ENCODE data around the gene CHD6. TPM values are rescaled to one million over a fixed set of nuclear protein-coding genes. Genes with fewer than 3 reads are reported as not detected.

Gene CHD6
- polyA plus RNA-seq, 1 experiment: 16.4 TPM

GRCh38 chr20:41639630-41640029 lies 21.5 kb upstream of the CHD6 start:
- H3K36me3 ChIP-seq (ENCODE audit: control insufficient read depth, insufficient read depth, low read length): no peaks in the 10 kb centered on the region
- ChIA-PET POLR2A (no interaction called here), CTCF (no interaction called here)
- no peak overlapping the region for H3K4me3 ChIP-seq (ENCODE audit: low read depth, low read length)
- H3K27me3 ChIP-seq (ENCODE audit: control insufficient read depth, insufficient read depth, low read length): peaks cover 10% of the 10 kb centered on the region
- DNase-seq (ENCODE audit: low read depth): no peak
- TF ChIP-seq CTCF (IDR thresholded peaks at IDR 0.05; ENCODE audit: insufficient read depth, low read depth, low read length): no peak

- no peak for DNase-seq (ENCODE audit: low read depth)
- no peak overlapping the region for H3K4me3 ChIP-seq (ENCODE audit: low read depth, low read length)
- H3K36me3 ChIP-seq (ENCODE audit: control insufficient read depth, insufficient read depth, low read length): no peaks in the 10 kb centered on the region
- CTCF ChIA-PET: no interaction called here
- TF ChIP-seq CTCF (IDR thresholded peaks at IDR 0.05; ENCODE audit: insufficient read depth, low read depth, low read length): no peak
- POLR2A ChIA-PET: no interaction called here
- peaks cover 10% of the 10 kb centered on the region for H3K27me3 ChIP-seq (ENCODE audit: control insufficient read depth, insufficient read depth, low read length)
Measured at GRCh38 chr20:41638456-41638855, 20.3 kb upstream of the CHD6 start.

GRCh38 chr20:41635158-41635557 lies 17.0 kb upstream of the CHD6 start:
- Histone ChIP-seq H3K27me3 (ENCODE audit: control insufficient read depth, insufficient read depth, low read length) (peaks cover 9% of the 10 kb centered on the region), H3K4me3 (ENCODE audit: low read depth, low read length) (no peak overlapping the region), H3K36me3 (ENCODE audit: control insufficient read depth, insufficient read depth, low read length) (no peaks in the 10 kb centered on the region)
- no peak for DNase-seq (ENCODE audit: low read depth)
- no peak for TF ChIP-seq CTCF (IDR thresholded peaks at IDR 0.05; ENCODE audit: insufficient read depth, low read depth, low read length)
- ChIA-PET POLR2A (interaction anchor here (0.6 kb wide), 3 partner anchors 210 to 1822 kb away, joined by 3 to 9 read pairs (median 3); no protein-coding TSS in a partner anchor), CTCF (interaction anchor here (0.7 to 1.2 kb wide), 4 partner anchors 9 to 267 kb away, joined by 3 read pairs; no protein-coding TSS in a partner anchor)

- TF ChIP-seq CTCF (IDR thresholded peaks at IDR 0.05; ENCODE audit: insufficient read depth, low read depth, low read length): no peak
- POLR2A ChIA-PET: no interaction called here
- CTCF ChIA-PET: interaction anchor here (0.6 to 0.9 kb wide), 2 partner anchors 9 to 16 kb away, joined by 3 read pairs; no protein-coding TSS in a partner anchor
- Histone ChIP-seq H3K36me3 (ENCODE audit: control insufficient read depth, insufficient read depth, low read length) (no peaks in the 10 kb centered on the region), H3K27me3 (ENCODE audit: control insufficient read depth, insufficient read depth, low read length) (peaks cover 2% of the 10 kb centered on the region; the same call in 1 of the 2 replicates), H3K4me3 (ENCODE audit: low read depth, low read length) (no peak overlapping the region)
- peak; percentile 33 for DNase-seq (ENCODE audit: low read depth)
Measured at GRCh38 chr20:41632896-41633295, 14.7 kb upstream of the CHD6 start.

GRCh38 chr20:41631826-41632225 lies 13.6 kb upstream of the CHD6 start:
- no peak for TF ChIP-seq CTCF (IDR thresholded peaks at IDR 0.05; ENCODE audit: insufficient read depth, low read depth, low read length)
- Histone ChIP-seq H3K4me3 (ENCODE audit: low read depth, low read length) (no peak overlapping the region), H3K36me3 (ENCODE audit: control insufficient read depth, insufficient read depth, low read length) (no peaks in the 10 kb centered on the region), H3K27me3 (ENCODE audit: control insufficient read depth, insufficient read depth, low read length) (peaks cover 2% of the 10 kb centered on the region; the same call in 1 of the 2 replicates)
- ChIA-PET CTCF (no interaction called here), POLR2A (no interaction called here)
- DNase-seq (ENCODE audit: low read depth): peak; percentile 49

Measured in BJ (cell line).